GM21576 (cell line): Measurements from ENCODE around the gene PNPLA3.
"Not testable (repeated sequence)": the region's sequence is repeated elsewhere in the genome, so short reads cannot be mapped to it uniquely, and the experiment has no call there.

Source experiments
- ATAC-seq: cut with Tn5 transposase; IDR thresholded peaks from one replicate; pipeline ENCODE4 v1.9.1; 2021; ENCODE audit warnings: mild to moderate bottlenecking, moderate library complexity; ENCODE audit not compliant: unreplicated experiment

The PNPLA3 gene

GRCh38 chr22:43889201-43889859 is 34.3 kb upstream of the PNPLA3 start:
- ATAC-seq: no peak

- ATAC-seq: no peak
Observed at GRCh38 chr22:43889860-43890253, 33.7 kb upstream of the PNPLA3 start.

- no peak for ATAC-seq
Observed at GRCh38 chr22:43890901-43891331, 32.7 kb upstream of the PNPLA3 start.

- no peak for ATAC-seq
Observed at GRCh38 chr22:43891360-43892182, 32.0 kb upstream of the PNPLA3 start, which contains the start of gene PNPLA5. TSS of gene PNPLA5 (minus strand) at chr22:43892013. CDS start at chr22:43891880, 133 bp downstream.

GRCh38 chr22:43892183-43892894 is 31.3 kb upstream of the PNPLA3 start:
- no peak for ATAC-seq

- ATAC-seq: no peak
Observed at GRCh38 chr22:43893266-43893665, 30.3 kb upstream of the PNPLA3 start.

- ATAC-seq: no peak
Observed at GRCh38 chr22:43894122-43894521, 29.5 kb upstream of the PNPLA3 start.

GRCh38 chr22:43895986-43896645 is 27.5 kb upstream of the PNPLA3 start:
- no peak for ATAC-seq

- ATAC-seq: no peak
Observed at GRCh38 chr22:43897751-43898261, 25.8 kb upstream of the PNPLA3 start.

GRCh38 chr22:43900206-43900605 is 23.4 kb upstream of the PNPLA3 start:
- ATAC-seq: no peak

- no peak for ATAC-seq
Observed at GRCh38 chr22:43901976-43902643, 21.5 kb upstream of the PNPLA3 start.

- not testable (repeated sequence) for ATAC-seq
Observed at GRCh38 chr22:43903033-43903432, 20.6 kb upstream of the PNPLA3 start.

- ATAC-seq: not testable (repeated sequence)
Observed at GRCh38 chr22:43904412-43904811, 19.2 kb upstream of the PNPLA3 start.

GRCh38 chr22:43905681-43906080 is 17.9 kb upstream of the PNPLA3 start:
- no peak for ATAC-seq

- no peak for ATAC-seq
Observed at GRCh38 chr22:43909708-43910107, 13.9 kb upstream of the PNPLA3 start.

GRCh38 chr22:43910178-43910695 is 13.4 kb upstream of the PNPLA3 start:
- no peak for ATAC-seq

- no peak for ATAC-seq
Observed at GRCh38 chr22:43911351-43911750, 12.3 kb upstream of the PNPLA3 start.

- ATAC-seq: no peak
Observed at GRCh38 chr22:43917521-43917920, 6.1 kb upstream of the PNPLA3 start.

- no peak for ATAC-seq
Observed at GRCh38 chr22:43919106-43919973, 4.3 kb upstream of the PNPLA3 start.
